SK-N-SH treated with all-trans-retinoic acid at 6 μM for 48 hours (cell line): ENCODE measurements around the gene PRELID3B.

ENCODE experiments used
- ATAC-seq: fragments of 200-7000 bp; cut with Tn5 transposase; 3 replicates; pipeline ENCODE4 v1.9.1; 2020; ENCODE audit warnings: mild to moderate bottlenecking, moderate library complexity
- ARNTL ChIP-seq: fragments of 450-650 bp; formaldehyde crosslinking; IDR thresholded peaks from 2 replicates; pipeline ENCODE4 v1.5.0; 2020; ENCODE audit warnings: low read depth, mild to moderate bottlenecking, moderate library complexity, borderline replicate concordance
- BACH2 ChIP-seq: fragments of 250-450 bp; sonication (Bioruptor Pico); IDR thresholded peaks from 2 replicates; pipeline ENCODE4 v1.9.0; 2021; ENCODE audit warnings: mild to moderate bottlenecking, borderline replicate concordance
- CSDC2 ChIP-seq: fragments of 250-450 bp; sonication (Bioruptor Pico); IDR thresholded peaks from 2 replicates; pipeline ENCODE4 v1.5.0; 2020; ENCODE audit warnings: mild to moderate bottlenecking, moderate library complexity
- ESRRG ChIP-seq: fragments of 250-450 bp; sonication (Bioruptor Pico); IDR thresholded peaks from 2 replicates; pipeline ENCODE4 v1.6.1; 2021; ENCODE audit warnings: mild to moderate bottlenecking
- GLIS3 ChIP-seq: fragments of 250-450 bp; sonication (Bioruptor Pico); IDR thresholded peaks from 2 replicates; pipeline ENCODE4 v1.5.0; 2020; ENCODE audit warnings: mild to moderate bottlenecking, moderate library complexity
- OSR1 ChIP-seq: fragments of 250-450 bp; sonication (Bioruptor Pico); IDR thresholded peaks from 2 replicates; pipeline ENCODE4 v1.8.0; 2022; ENCODE audit warnings: moderate library complexity, mild to moderate bottlenecking, inconsistent platforms
- POU6F1 ChIP-seq: fragments of 250-450 bp; sonication (Bioruptor Pico); IDR thresholded peaks from 2 replicates; pipeline ENCODE4 v1.8.0; 2021; ENCODE audit warnings: low read depth, mild to moderate bottlenecking, moderate library complexity, borderline replicate concordance
- PPARA ChIP-seq: fragments of 250-450 bp; sonication (Bioruptor Pico); IDR thresholded peaks from 2 replicates; pipeline ENCODE4 v1.5.0; 2020; ENCODE audit warnings: mild to moderate bottlenecking, borderline replicate concordance
- RARB ChIP-seq: fragments of 250-450 bp; sonication (Bioruptor Pico); IDR thresholded peaks from 2 replicates; pipeline ENCODE4 v1.8.0; 2021; ENCODE audit warnings: mild to moderate bottlenecking, moderate library complexity
- SNAI2 ChIP-seq: fragments of 250-450 bp; sonication (Bioruptor Pico); IDR thresholded peaks from 2 replicates; pipeline ENCODE4 v1.5.0; 2020; ENCODE audit warnings: mild to moderate bottlenecking, moderate library complexity
- TCF4 ChIP-seq: fragments of 250-450 bp; sonication (Bioruptor Pico); IDR thresholded peaks from 2 replicates; pipeline ENCODE4 v1.8.0; 2021; ENCODE audit warnings: mild to moderate bottlenecking, moderate library complexity, borderline replicate concordance
- TSHZ2 ChIP-seq: fragments of 250-450 bp; sonication (Bioruptor Pico); IDR thresholded peaks from 2 replicates; pipeline ENCODE4 v1.5.0; 2020; ENCODE audit warnings: mild to moderate bottlenecking, moderate library complexity
- ZC3H10 ChIP-seq: fragments of 250-450 bp; sonication (Bioruptor Pico); IDR thresholded peaks from 2 replicates; pipeline ENCODE4 v1.5.1; 2021; ENCODE audit warnings: mild to moderate bottlenecking, moderate library complexity
- ZFP3 ChIP-seq: fragments of 250-450 bp; sonication (Bioruptor Pico); IDR thresholded peaks from 2 replicates; pipeline ENCODE4 v1.5.0; 2020; ENCODE audit warnings: mild to moderate bottlenecking, moderate library complexity
- ZFP30 ChIP-seq: fragments of 450-650 bp; formaldehyde crosslinking; IDR thresholded peaks from 2 replicates; pipeline ENCODE4 v1.5.0; 2022; ENCODE audit warnings: mild to moderate bottlenecking, moderate library complexity
- ZNF8 ChIP-seq: fragments of 450-650 bp; formaldehyde crosslinking; IDR thresholded peaks from 2 replicates; pipeline ENCODE4 v1.5.0; 2020; ENCODE audit warnings: mild to moderate bottlenecking, moderate library complexity
- TF ChIP-seq, protein P1 (sequence below): fragments of 250-450 bp; sonication (Bioruptor Pico); IDR thresholded peaks from 2 replicates; pipeline ENCODE4 v1.5.1; 2020; ENCODE audit warnings: low read depth, mild to moderate bottlenecking, moderate library complexity
- TF ChIP-seq, protein P2 (sequence below): fragments of 250-450 bp; sonication (Bioruptor Pico); IDR thresholded peaks from 2 replicates; pipeline ENCODE4 v1.8.0; 2020; ENCODE audit warnings: mild to moderate bottlenecking, moderate library complexity, borderline replicate concordance

PRELID3B gene

DNA sequence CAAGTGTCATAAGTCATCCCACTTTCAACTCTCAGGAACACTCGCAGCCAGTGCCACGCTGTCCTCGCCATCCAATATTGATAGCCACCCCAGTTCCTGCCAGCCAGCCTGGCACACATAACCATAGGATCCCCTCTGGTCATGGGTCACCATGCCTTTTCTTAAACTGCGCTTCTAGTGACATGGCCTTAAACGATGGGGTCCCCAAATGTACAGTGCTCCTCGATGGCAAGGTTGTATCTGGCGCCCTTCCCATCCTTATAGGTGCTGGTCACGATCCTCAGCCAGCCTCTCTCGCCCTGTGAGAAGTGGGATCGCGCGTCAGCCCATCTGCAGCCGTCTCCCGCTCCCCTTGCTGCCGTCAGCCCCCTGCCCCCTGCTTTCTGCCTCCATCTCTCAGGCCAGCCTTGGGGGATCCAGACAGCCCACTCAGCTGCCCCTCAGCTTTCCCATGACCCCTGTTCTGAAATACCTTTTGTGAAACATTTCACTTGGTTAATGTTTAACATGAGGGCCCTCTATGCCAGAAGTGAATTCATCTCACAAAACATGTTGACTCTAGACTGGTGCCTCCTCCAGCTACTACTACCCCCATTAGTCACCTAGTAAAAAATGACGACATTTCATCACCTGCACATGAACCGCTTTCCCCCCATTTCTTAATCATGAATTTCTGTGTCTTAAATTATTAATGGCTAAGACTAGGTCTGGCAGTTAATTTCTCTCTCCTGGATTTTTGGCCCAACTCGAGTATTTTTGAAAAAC lies 46.9 kb downstream of the PRELID3B start:
- TF ChIP-seq ZFP30 (no peak), RARB (CRISPR knock-in tag) (no peak), BACH2 (CRISPR knock-in tag) (no peak), ESRRG (CRISPR knock-in tag) (no peak), TSHZ2 (CRISPR knock-in tag) (no peak), SNAI2 (no peak), ZNF8 (CRISPR knock-in tag) (no peak), GLIS3 (CRISPR knock-in tag) (no peak), TCF4 (CRISPR knock-in tag) (no peak), ZC3H10 (no peak), POU6F1 (CRISPR knock-in tag) (no peak), ARNTL (CRISPR knock-in tag) (no peak), PPARA (no peak), ZFP3 (CRISPR knock-in tag) (no peak), CSDC2 (CRISPR knock-in tag) (no peak), OSR1 (CRISPR knock-in tag) (no peak)
- TF ChIP-seq, protein P1, sequence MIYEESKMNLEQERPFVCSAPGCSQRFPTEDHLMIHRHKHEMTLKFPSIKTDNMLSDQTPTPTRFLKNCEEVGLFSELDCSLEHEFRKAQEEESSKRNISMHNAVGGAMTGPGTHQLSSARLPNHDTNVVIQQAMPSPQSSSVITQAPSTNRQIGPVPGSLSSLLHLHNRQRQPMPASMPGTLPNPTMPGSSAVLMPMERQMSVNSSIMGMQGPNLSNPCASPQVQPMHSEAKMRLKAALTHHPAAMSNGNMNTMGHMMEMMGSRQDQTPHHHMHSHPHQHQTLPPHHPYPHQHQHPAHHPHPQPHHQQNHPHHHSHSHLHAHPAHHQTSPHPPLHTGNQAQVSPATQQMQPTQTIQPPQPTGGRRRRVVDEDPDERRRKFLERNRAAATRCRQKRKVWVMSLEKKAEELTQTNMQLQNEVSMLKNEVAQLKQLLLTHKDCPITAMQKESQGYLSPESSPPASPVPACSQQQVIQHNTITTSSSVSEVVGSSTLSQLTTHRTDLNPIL (CRISPR knock-in tag) = no peak
- TF ChIP-seq, protein P2, sequence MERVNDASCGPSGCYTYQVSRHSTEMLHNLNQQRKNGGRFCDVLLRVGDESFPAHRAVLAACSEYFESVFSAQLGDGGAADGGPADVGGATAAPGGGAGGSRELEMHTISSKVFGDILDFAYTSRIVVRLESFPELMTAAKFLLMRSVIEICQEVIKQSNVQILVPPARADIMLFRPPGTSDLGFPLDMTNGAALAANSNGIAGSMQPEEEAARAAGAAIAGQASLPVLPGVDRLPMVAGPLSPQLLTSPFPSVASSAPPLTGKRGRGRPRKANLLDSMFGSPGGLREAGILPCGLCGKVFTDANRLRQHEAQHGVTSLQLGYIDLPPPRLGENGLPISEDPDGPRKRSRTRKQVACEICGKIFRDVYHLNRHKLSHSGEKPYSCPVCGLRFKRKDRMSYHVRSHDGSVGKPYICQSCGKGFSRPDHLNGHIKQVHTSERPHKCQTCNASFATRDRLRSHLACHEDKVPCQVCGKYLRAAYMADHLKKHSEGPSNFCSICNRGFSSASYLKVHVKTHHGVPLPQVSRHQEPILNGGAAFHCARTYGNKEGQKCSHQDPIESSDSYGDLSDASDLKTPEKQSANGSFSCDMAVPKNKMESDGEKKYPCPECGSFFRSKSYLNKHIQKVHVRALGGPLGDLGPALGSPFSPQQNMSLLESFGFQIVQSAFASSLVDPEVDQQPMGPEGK = no peak
- TF ChIP-seq, all 23 proteins: peak for 0
- no peak for ATAC-seq

GRCh38 chr20:58994390-58995159 lies 48.0 kb downstream of the PRELID3B start:
- ATAC-seq = no peak
- TF ChIP-seq CSDC2 (CRISPR knock-in tag) = no peak
- TF ChIP-seq ZFP3 (CRISPR knock-in tag) = no peak
- no peak for TF ChIP-seq TCF4 (CRISPR knock-in tag)
- TF ChIP-seq, protein P1 (CRISPR knock-in tag) = no peak
- no peak for TF ChIP-seq POU6F1 (CRISPR knock-in tag)
- TF ChIP-seq ESRRG (CRISPR knock-in tag) = no peak
- no peak for TF ChIP-seq TSHZ2 (CRISPR knock-in tag)
- TF ChIP-seq, all 23 proteins: peak for 0
